GM12873 (cell line): Measurements from ENCODE around the gene DET1.

Experiments
- CTCF ChIP-seq: IDR thresholded peaks from 2 replicates; pipeline ENCODE4 v1.5.1; 2012; ENCODE audit warnings: low read depth, mild to moderate bottlenecking, moderate library complexity, low read length, control low read depth; ENCODE audit not compliant: insufficient read depth; ENCODE audit errors: missing control alignments

Gene DET1

GRCh38 chr15:88497109-88497765 is 49.2 kb downstream of the DET1 start:
- TF ChIP-seq CTCF: no peak

- TF ChIP-seq CTCF: no peak
Observed at GRCh38 chr15:88493844-88494243, 52.6 kb downstream of the DET1 start.

- TF ChIP-seq CTCF: no peak
Observed at GRCh38 chr15:88491158-88491557, 55.3 kb downstream of the DET1 start.

GRCh38 chr15:88490036-88490435 is 56.4 kb downstream of the DET1 start:
- TF ChIP-seq CTCF: no peak

GRCh38 chr15:88489321-88489720 is 57.2 kb downstream of the DET1 start:
- peak; percentile 10 for TF ChIP-seq CTCF

GRCh38 chr15:88487796-88488523 is 58.5 kb downstream of the DET1 start:
- TF ChIP-seq CTCF: no peak

GRCh38 chr15:88487178-88487795 is 59.2 kb downstream of the DET1 start:
- TF ChIP-seq CTCF: peak; percentile 24
